Activated T-cell treated with anti-CD3 and anti-CD28 coated beads, Interleukin-2, amount 50 U/mL, for 48 hours (primary cell): ENCODE data around the gene LARP1.
A peak's percentile ranks its signal among the peaks of the same experiment; 100 is the strongest.
"Not testable (repeated sequence)": the region's sequence is repeated elsewhere in the genome, so short reads cannot be mapped to it uniquely, and the experiment has no call there.

Source experiments
- DNase-seq, 2 experiments: peaks; one replicate each; pipeline ENCODE4 v3.0.0-alpha.2; 2020

Gene LARP1

GRCh38 chr5:154736372-154736771 lies 18.8 kb upstream of the LARP1 start:
- DNase-seq: not testable (repeated sequence)

- DNase-seq: no peak
Observed at GRCh38 chr5:154737667-154738320, 17.4 kb upstream of the LARP1 start.

GRCh38 chr5:154740483-154740882 lies 14.7 kb upstream of the LARP1 start:
- DNase-seq: no peak

GRCh38 chr5:154740957-154741356 lies 14.2 kb upstream of the LARP1 start:
- DNase-seq: no peak

GRCh38 chr5:154741415-154741814 lies 13.8 kb upstream of the LARP1 start:
- no peak for DNase-seq

- no peak for DNase-seq
Observed at GRCh38 chr5:154743812-154744211, 11.4 kb upstream of the LARP1 start.

GRCh38 chr5:154745349-154745748 lies 9.8 kb upstream of the LARP1 start:
- no peak for DNase-seq

- DNase-seq: no peak
Observed at GRCh38 chr5:154749491-154749890, 5.7 kb upstream of the LARP1 start.

GRCh38 chr5:154750641-154751040 lies 4.5 kb upstream of the LARP1 start:
- DNase-seq: not testable (repeated sequence)

- no peak for DNase-seq
Observed at GRCh38 chr5:154751854-154752253, 3.3 kb upstream of the LARP1 start.

GRCh38 chr5:154753792-154754191 lies 1.4 kb upstream of the LARP1 start:
- no peak for DNase-seq

GRCh38 chr5:154754460-154755360 lies 467 bp upstream of the LARP1 start:
- DNase-seq: peak; percentile 99

GRCh38 chr5:154756009-154756867 lies 1.1 kb downstream of the LARP1 start:
- peak; percentile 66 to 69 for DNase-seq

GRCh38 chr5:154756868-154757813 lies 2.0 kb downstream of the LARP1 start:
- DNase-seq: peak; percentile 62 to 67

GRCh38 chr5:154757814-154758406 lies 2.7 kb downstream of the LARP1 start:
- peak; percentile 53 to 60 for DNase-seq

- DNase-seq: no peak
Observed at GRCh38 chr5:154758493-154758892, 3.3 kb downstream of the LARP1 start.

- DNase-seq: no peak
Observed at GRCh38 chr5:154758977-154759376, 3.8 kb downstream of the LARP1 start.

- DNase-seq: not testable (repeated sequence)
Observed at GRCh38 chr5:154759868-154760267, 4.7 kb downstream of the LARP1 start.

GRCh38 chr5:154761046-154761736 lies 6.0 kb downstream of the LARP1 start:
- no peak for DNase-seq

GRCh38 chr5:154762261-154762660 lies 7.1 kb downstream of the LARP1 start:
- DNase-seq: no peak

GRCh38 chr5:154762700-154763099 lies 7.5 kb downstream of the LARP1 start:
- DNase-seq: no peak
